K562 (cell line): ENCODE results near the gene TMEM150A. TPM values are rescaled to one million over a fixed set of nuclear protein-coding genes. Genes with fewer than 3 reads are reported as not detected.
A peak's percentile ranks its signal among the peaks of the same experiment; 100 is the strongest.

ENCODE experiments used
- ATAC-seq: fragments of 200-7000 bp; cut with Tn5 transposase; 3 replicates; pipeline ENCODE4 v1.9.1; 2020; ENCODE audit warnings: moderate library complexity
- BruUV-seq: library from RNA; stranded (reverse); fragments of 400-500 nt; replicated peaks from 2 replicates; lab custom pipeline; 2021; lab: Mats Ljungman, UMichigan
- CTCF ChIA-PET: fragments of 300-600 bp; formaldehyde crosslinking; extraction: SDS; loops from one replicate; lab custom pipeline; 2021; ENCODE audit warnings: low intra/inter-chr PET ratio; lab: Yijun Ruan, JAX
- POLR2A ChIA-PET: fragments of 300-600, 350-650 bp; sonication (Branson Sonifier 250); formaldehyde crosslinking; extraction: SDS; loops from one replicate; lab custom pipeline; 2021; ENCODE audit warnings: antibody characterized with exemption, inconsistent platforms; lab: Yijun Ruan, JAX
- DNase-seq, 4 experiments: peaks; one replicate each; pipeline versions ENCODE4 v3.0.0 to v3.0.0-alpha.2; 2011 to 2018; ENCODE audit warnings: low spot score in 3 of 4, mixed read lengths in 3 of 4; ENCODE audit errors: extremely low read depth in 1 of 4
- FAIRE-seq: peaks from 2 replicates; lab custom pipeline; 2011; peaks lifted over from hg19 to GRCh38; lab: Jason Lieb, UNC
- H2AFZ ChIP-seq: 2 replicates; pipeline ENCODE4 v1.6.0; 2011; ENCODE audit warnings: low read depth, low read length, control low read depth, inconsistent platforms
- H3K27ac ChIP-seq: fragments of 200-600 bp; 3 replicates; pipeline ENCODE4 v1.8.0; 2011; ENCODE audit warnings: low read depth, mild to moderate bottlenecking, control low read depth, inconsistent platforms, low read length, moderate library complexity, mixed read lengths; ENCODE audit errors: extremely low read depth
- H3K27me3 ChIP-seq, 2 experiments: fragments of 300-600 bp in 1 of 2; 2 replicates in 1 of 2; 3 replicates in 1 of 2; pipeline versions ENCODE4 v1.6.0 to v1.8.0; 2011; ENCODE audit warnings: inconsistent platforms in 2 of 2, low read length in 2 of 2, mild to moderate bottlenecking in 1 of 2, mixed read lengths in 1 of 2, moderate library complexity in 1 of 2; ENCODE audit not compliant: control insufficient read depth in 2 of 2, insufficient read depth in 2 of 2
- H3K36me3 ChIP-seq: fragments of 300-600 bp; 3 replicates; pipeline ENCODE4 v1.8.0; 2011; ENCODE audit warnings: mild to moderate bottlenecking, low read length, inconsistent platforms; ENCODE audit not compliant: control insufficient read depth, insufficient read depth
- H3K4me1 ChIP-seq, 2 experiments: fragments of 200-600 bp in 1 of 2; replicated peaks in 1 of 2; 2 replicates in 1 of 2; 3 replicates in 1 of 2; pipeline versions ENCODE4 v1.5.1 to v1.8.0; 2011; ENCODE audit warnings: inconsistent platforms in 2 of 2, low read length in 2 of 2, mild to moderate bottlenecking in 1 of 2, mixed read lengths in 1 of 2, moderate library complexity in 1 of 2; ENCODE audit not compliant: control insufficient read depth in 2 of 2, insufficient read depth in 2 of 2
- H3K4me2 ChIP-seq: 2 replicates; pipeline ENCODE4 v1.6.1; 2011; ENCODE audit warnings: low read length, control low read depth, inconsistent platforms, mixed read lengths; ENCODE audit not compliant: insufficient read depth
- H3K4me3 ChIP-seq: fragments of 200-600 bp; sonication (generic), shearing (Covaris generic); 2 replicates; pipeline ENCODE4 v1.5.1; 2016; ENCODE audit warnings: control low read depth, inconsistent platforms
- H3K79me2 ChIP-seq: fragments of 200-600 bp; 3 replicates; pipeline ENCODE4 v1.8.0; 2011; ENCODE audit warnings: low read length, inconsistent platforms; ENCODE audit not compliant: control insufficient read depth, insufficient read depth
- H3K9ac ChIP-seq, 2 experiments: 2 replicates each; pipeline versions ENCODE4 v1.6.0 to v1.6.1; 2011; ENCODE audit warnings: low read depth in 2 of 2, low read length in 2 of 2, control low read depth in 1 of 2, inconsistent platforms in 1 of 2, mild to moderate bottlenecking in 1 of 2, mixed read lengths in 1 of 2; ENCODE audit not compliant: insufficient read depth in 1 of 2
- H3K9me1 ChIP-seq: one replicate; pipeline ENCODE4 v1.6.0; 2011; ENCODE audit warnings: inconsistent platforms, mild to moderate bottlenecking, low read length, moderate library complexity; ENCODE audit not compliant: control insufficient read depth, insufficient read depth
- H3K9me3 ChIP-seq: replicated peaks from 2 replicates; pipeline ENCODE4 v1.5.1; 2011; ENCODE audit warnings: low read depth, low read length, inconsistent platforms; ENCODE audit not compliant: control insufficient read depth, insufficient read depth
- H4K20me1 ChIP-seq: replicated peaks from 2 replicates; pipeline ENCODE4 v1.6.1; 2011; ENCODE audit warnings: low read length, inconsistent platforms, mixed read lengths; ENCODE audit not compliant: control insufficient read depth, insufficient read depth
- CEBPB ChIP-seq: fragments of 450-650 bp; IDR thresholded peaks from 2 replicates; pipeline ENCODE4 v1.6.1; 2016; ENCODE audit warnings: missing genetic modification characterization, missing compliant biosample characterization
- HDAC1 ChIP-seq, 2 experiments: fragments of 450-650 bp; IDR thresholded peaks; 2 replicates each; pipeline ENCODE4 v1.6.1; 2016 to 2017; ENCODE audit warnings: inconsistent platforms in 1 of 2, mild to moderate bottlenecking in 1 of 2, moderate library complexity in 1 of 2
- HDGF ChIP-seq: fragments of 450-650 bp; IDR thresholded peaks from 2 replicates; pipeline ENCODE4 v1.6.1; 2016
- HLTF ChIP-seq: fragments of 450-650 bp; IDR thresholded peaks from 2 replicates; pipeline ENCODE4 v1.6.1; 2016
- KLF16 ChIP-seq: IDR thresholded peaks from 2 replicates; pipeline ENCODE4 v1.6.1; 2016; ENCODE audit warnings: antibody characterized with exemption
- MEF2A ChIP-seq: IDR thresholded peaks from 2 replicates; pipeline ENCODE4 v1.6.1; 2011; ENCODE audit warnings: low read depth, mild to moderate bottlenecking, low read length, moderate library complexity; ENCODE audit not compliant: control insufficient read depth
- NRF1 ChIP-seq, 2 experiments: fragments of 450-650 bp; IDR thresholded peaks in 1 of 2; conservative IDR thresholded peaks in 1 of 2; 2 replicates each; pipeline ENCODE4 v1.6.1; 2014; ENCODE audit warnings: mild to moderate bottlenecking in 2 of 2
- PHB ChIP-seq: fragments of 250-450 bp; sonication (Bioruptor Pico); IDR thresholded peaks from 2 replicates; pipeline ENCODE4 v1.5.0; 2021
- SRF ChIP-seq, 2 experiments: fragments of 250-450, 450-650 bp in 1 of 2; sonication (Bioruptor Pico) in 1 of 2; sonication (generic) in 1 of 2; formaldehyde crosslinking; IDR thresholded peaks; 2 replicates each; pipeline versions ENCODE4 v1.5.0 to v1.5.1; 2020 to 2022; ENCODE audit warnings: mild to moderate bottlenecking in 1 of 2, missing genetic modification reagents in 1 of 2
- WGBS: fragments of 100-300 bp; shearing (Covaris generic); methylation state at CpG from one replicate; pipeline ENCODE4 v1.1.6; 2016; ENCODE audit warnings: low coverage, mixed read lengths; ENCODE audit not compliant: insufficient coverage; ENCODE audit errors: missing lambda C conversion rate; 5-methylcytosine and 5-hydroxymethylcytosine counted together
- in situ Hi-C: fragments of 300-500 bp; cut with MboI; formaldehyde crosslinking; loops from 4 replicates; pipeline ENCODE4 v1.15.0; 2018; ENCODE audit warnings: inconsistent platforms, mixed read lengths
- intact Hi-C: fragments of 100-400 bp; cut with micrococcal nuclease; formaldehyde crosslinking; loops from 2 replicates; pipeline ENCODE4 v1.14.2; 2022
- polyA plus RNA-seq, 8 experiments: library from polyadenylated mRNA; depleted of rRNA in 4 of 8; stranded (reverse) in 5 of 8; unstranded in 3 of 8; fragments of >200 nt; fragmentation: Nextera tagmentation in 2 of 8; fragmentation: Illumina TruSeq in 1 of 8; extraction: Ambion mirVana in 2 of 8; extraction: Trizol in 1 of 8; gene quantifications; 2 replicates each; pipeline versions ENCODE4 v1.2.1 to v1.2.3, GENCODE V29; 2011 to 2014; ENCODE audit warnings: inconsistent platforms in 1 of 8, missing spikeins in 1 of 8
- total RNA-seq, 7 experiments: library from RNA; depleted of rRNA in 6 of 7; stranded (reverse); fragments of >200 nt in 6 of 7; fragmentation: Illumina TruSeq in 2 of 7; extraction: Trizol in 2 of 7; gene quantifications; 2 replicates each; pipeline versions ENCODE4 v1.2.1 to v1.2.3, GENCODE V29; 2011 to 2021; ENCODE audit warnings: low replicate concordance in 1 of 7
- TF ChIP-seq, protein P1 (sequence below): sonication (generic); IDR thresholded peaks from 2 replicates; pipeline ENCODE4 v1.6.1; 2016
- TF ChIP-seq, protein P2 (sequence below): fragments of 450-650 bp; formaldehyde crosslinking; IDR thresholded peaks from 2 replicates; pipeline ENCODE4 v1.4.0; 2020; ENCODE audit warnings: mild to moderate bottlenecking, moderate library complexity
- TF ChIP-seq, protein P3 (sequence below): fragments of 250-450 bp; sonication (Bioruptor Pico); IDR thresholded peaks from 2 replicates; pipeline ENCODE4 v1.4.0; 2020
- TF ChIP-seq, protein P4 (sequence below), 2 experiments: IDR thresholded peaks; 2 replicates each; pipeline ENCODE4 v1.6.1; 2011; ENCODE audit warnings: borderline replicate concordance in 1 of 2, control low read depth in 1 of 2, low read depth in 1 of 2, low read length in 1 of 2, mild to moderate bottlenecking in 1 of 2, mixed read lengths in 1 of 2, moderate library complexity in 1 of 2; ENCODE audit not compliant: insufficient read depth in 1 of 2, insufficient read length in 1 of 2, poor library complexity in 1 of 2, severe bottlenecking in 1 of 2; ENCODE audit errors: extremely low read depth in 1 of 2
- TF ChIP-seq, protein P5 (sequence below): fragments of 450-650 bp; formaldehyde crosslinking; IDR thresholded peaks from 2 replicates; pipeline ENCODE4 v1.4.0; 2020; ENCODE audit warnings: mild to moderate bottlenecking, moderate library complexity

The TMEM150A gene
- total and polyA plus RNA-seq, 9 of the 15 experiments (the other 6 are each of a cell fraction or from before 2014, with no cell fraction given), result 3.9 to 17.1 (median 8.4) TPM

DNA sequence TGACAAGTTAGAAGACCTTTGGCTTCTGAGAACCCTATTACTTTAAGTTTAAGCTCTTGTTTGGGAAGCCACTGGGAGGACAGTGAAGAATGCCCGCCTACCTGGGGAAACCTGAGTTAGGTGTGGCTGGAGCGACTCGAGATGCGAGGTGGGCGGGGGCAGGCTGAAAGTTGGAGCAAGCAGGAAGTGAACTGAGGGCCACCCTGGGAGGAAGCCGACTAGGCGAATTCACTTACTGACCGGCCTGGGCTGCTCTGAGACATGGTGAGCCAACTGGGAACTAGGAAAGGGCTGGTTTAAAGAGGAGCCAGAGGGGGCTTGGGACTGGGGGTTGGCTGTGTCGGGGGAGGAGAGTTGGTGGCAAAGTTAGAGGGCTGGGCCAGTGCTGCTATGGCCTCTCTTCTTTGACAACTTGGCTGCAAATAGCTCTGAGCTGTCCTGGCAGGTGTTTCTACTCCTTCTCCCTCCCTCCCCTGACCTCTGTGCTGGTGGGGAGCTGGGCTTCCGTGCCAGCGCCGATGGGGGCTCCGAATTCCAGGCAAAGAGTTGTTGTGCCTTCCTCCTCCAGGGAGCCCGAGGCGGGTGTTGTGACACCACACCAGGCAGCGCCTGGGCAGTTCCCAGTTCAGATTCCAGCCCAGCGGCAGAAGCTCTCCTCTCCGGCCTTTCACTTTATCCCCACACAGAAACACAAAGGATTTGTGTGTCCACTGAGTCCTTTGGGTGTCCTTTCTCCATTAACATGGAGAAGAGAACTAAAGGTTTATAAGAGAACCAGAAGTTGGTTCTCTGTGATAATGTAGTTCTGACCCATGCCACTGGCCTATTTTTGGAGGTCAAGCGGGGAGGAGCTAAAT, 24.9 kb downstream of the TMEM150A start, which contains the start of gene VAMP8:
Gene VAMP8, plus strand, starts transcription at position 201 of the 857 bp plus-strand sequence. Its CDS starts 61 bp downstream, at position 262.
- H3K27ac ChIP-seq, result peak within 1 kb of the TSS; percentile 81
- H3K27me3 ChIP-seq, result no peaks in the 10 kb centered on the region
- H3K9me3 ChIP-seq, result no peaks in the 10 kb centered on the region
- DNase-seq (peak; percentile 74 to 87 (median 82)), FAIRE-seq (peak; percentile 6), ATAC-seq (peak; percentile 84)
- H3K4me1 ChIP-seq, result peaks cover 19 to 25% of the 10 kb centered on the region in 2 experiments
- intact Hi-C loops (loop anchor here (5.0 kb wide), 1 partner anchor 35 kb away; the partner anchor contains the start of gene C2orf68), in situ Hi-C loops (no loop called here)
- H3K79me2 ChIP-seq, result peaks cover 30% of the 10 kb centered on the region
- TSS peak; percentile 55 for BruUV-seq
- H2AFZ ChIP-seq, result peak within 1 kb of the TSS; percentile 90
- no peaks in the 10 kb centered on the region for H4K20me1 ChIP-seq
- H3K4me2 ChIP-seq, result peak within 1 kb of the TSS; percentile 87
- POLR2A ChIA-PET, result interaction anchor here (0.6 to 3.8 kb wide), 22 partner anchors 8 to 159 kb away, joined by 3 to 23 read pairs (median 3); partner anchors contain the start of genes GGCX, RNF181 and SH2D6
- H3K9me1 ChIP-seq, result no peaks in the 10 kb centered on the region
- H3K4me3 ChIP-seq, result peak within 1 kb of the TSS; percentile 48
- CTCF ChIA-PET, result interaction anchor here (0.6 kb wide), 1 partner anchor 12 kb away, joined by 4 read pairs; no protein-coding TSS in a partner anchor
- H3K9ac ChIP-seq, result peak within 1 kb of the TSS; percentile 77 to 94
- under 1% methylated on average over 15 of the region's 19 CpGs for WGBS
- peaks cover 23% of the 10 kb centered on the region; the same call in 2 of the 3 replicates for H3K36me3 ChIP-seq
- TF ChIP-seq, protein P1, sequence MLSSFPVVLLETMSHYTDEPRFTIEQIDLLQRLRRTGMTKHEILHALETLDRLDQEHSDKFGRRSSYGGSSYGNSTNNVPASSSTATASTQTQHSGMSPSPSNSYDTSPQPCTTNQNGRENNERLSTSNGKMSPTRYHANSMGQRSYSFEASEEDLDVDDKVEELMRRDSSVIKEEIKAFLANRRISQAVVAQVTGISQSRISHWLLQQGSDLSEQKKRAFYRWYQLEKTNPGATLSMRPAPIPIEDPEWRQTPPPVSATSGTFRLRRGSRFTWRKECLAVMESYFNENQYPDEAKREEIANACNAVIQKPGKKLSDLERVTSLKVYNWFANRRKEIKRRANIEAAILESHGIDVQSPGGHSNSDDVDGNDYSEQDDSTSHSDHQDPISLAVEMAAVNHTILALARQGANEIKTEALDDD, result 0 out of 2 replicates have a peak, but pooled peaks have one; percentile 35
- TF ChIP-seq, protein P2, sequence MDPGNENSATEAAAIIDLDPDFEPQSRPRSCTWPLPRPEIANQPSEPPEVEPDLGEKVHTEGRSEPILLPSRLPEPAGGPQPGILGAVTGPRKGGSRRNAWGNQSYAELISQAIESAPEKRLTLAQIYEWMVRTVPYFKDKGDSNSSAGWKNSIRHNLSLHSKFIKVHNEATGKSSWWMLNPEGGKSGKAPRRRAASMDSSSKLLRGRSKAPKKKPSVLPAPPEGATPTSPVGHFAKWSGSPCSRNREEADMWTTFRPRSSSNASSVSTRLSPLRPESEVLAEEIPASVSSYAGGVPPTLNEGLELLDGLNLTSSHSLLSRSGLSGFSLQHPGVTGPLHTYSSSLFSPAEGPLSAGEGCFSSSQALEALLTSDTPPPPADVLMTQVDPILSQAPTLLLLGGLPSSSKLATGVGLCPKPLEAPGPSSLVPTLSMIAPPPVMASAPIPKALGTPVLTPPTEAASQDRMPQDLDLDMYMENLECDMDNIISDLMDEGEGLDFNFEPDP (CRISPR knock-in tag), result no peak
- TF ChIP-seq, protein P3, sequence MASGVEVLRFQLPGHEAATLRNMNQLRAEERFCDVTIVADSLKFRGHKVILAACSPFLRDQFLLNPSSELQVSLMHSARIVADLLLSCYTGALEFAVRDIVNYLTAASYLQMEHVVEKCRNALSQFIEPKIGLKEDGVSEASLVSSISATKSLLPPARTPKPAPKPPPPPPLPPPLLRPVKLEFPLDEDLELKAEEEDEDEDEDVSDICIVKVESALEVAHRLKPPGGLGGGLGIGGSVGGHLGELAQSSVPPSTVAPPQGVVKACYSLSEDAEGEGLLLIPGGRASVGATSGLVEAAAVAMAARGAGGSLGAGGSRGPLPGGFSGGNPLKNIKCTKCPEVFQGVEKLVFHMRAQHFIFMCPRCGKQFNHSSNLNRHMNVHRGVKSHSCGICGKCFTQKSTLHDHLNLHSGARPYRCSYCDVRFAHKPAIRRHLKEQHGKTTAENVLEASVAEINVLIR, result no peak
- TF ChIP-seq HDGF, result 0 out of 2 replicates have a peak, but pooled peaks have one; percentile 53
- TF ChIP-seq SRF (CRISPR knock-in tag; IDR thresholded peaks at IDR 0.05), result peak in 1 of 2 experiments; percentile 75; a peak in 1 of 4 replicates
- TF ChIP-seq, protein P4, sequence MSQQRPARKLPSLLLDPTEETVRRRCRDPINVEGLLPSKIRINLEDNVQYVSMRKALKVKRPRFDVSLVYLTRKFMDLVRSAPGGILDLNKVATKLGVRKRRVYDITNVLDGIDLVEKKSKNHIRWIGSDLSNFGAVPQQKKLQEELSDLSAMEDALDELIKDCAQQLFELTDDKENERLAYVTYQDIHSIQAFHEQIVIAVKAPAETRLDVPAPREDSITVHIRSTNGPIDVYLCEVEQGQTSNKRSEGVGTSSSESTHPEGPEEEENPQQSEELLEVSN (IDR thresholded peaks at IDR 0.05; ENCODE audit: borderline replicate concordance in 1 of 2, extremely low read depth in 1 of 2, insufficient read depth in 1 of 2, insufficient read length in 1 of 2, low read depth in 1 of 2, low read length in 1 of 2, poor library complexity in 1 of 2, severe bottlenecking in 1 of 2), result no peak
- TF ChIP-seq MEF2A, result peak; percentile 4; the same call in 1 of the 2 replicates
- TF ChIP-seq, protein P5, sequence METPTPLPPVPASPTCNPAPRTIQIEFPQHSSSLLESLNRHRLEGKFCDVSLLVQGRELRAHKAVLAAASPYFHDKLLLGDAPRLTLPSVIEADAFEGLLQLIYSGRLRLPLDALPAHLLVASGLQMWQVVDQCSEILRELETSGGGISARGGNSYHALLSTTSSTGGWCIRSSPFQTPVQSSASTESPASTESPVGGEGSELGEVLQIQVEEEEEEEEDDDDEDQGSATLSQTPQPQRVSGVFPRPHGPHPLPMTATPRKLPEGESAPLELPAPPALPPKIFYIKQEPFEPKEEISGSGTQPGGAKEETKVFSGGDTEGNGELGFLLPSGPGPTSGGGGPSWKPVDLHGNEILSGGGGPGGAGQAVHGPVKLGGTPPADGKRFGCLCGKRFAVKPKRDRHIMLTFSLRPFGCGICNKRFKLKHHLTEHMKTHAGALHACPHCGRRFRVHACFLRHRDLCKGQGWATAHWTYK, result peak; percentile 61; the same call in 1 of the 2 replicates
- TF ChIP-seq HDAC1 (IDR thresholded peaks at IDR 0.05), result peak in 1 of 2 experiments; percentile 45; a peak in 2 of 4 replicates
- TF ChIP-seq PHB, result peak; percentile 27; the same call in 1 of the 2 replicates
- no peak for TF ChIP-seq KLF16
- no peak for TF ChIP-seq HLTF
- TF ChIP-seq NRF1 (conservative IDR thresholded peaks at IDR 0.05 in 1 of 2, IDR thresholded peaks at IDR 0.05 in 1 of 2), result peak; percentile 32 to 51; a peak in 3 of 4 replicates
- peak; percentile 67 for TF ChIP-seq CEBPB
